Measurements from ENCODE around the gene STIM2. TPM values are rescaled to one million over a fixed set of nuclear protein-coding genes. Genes with fewer than 3 reads are reported as not detected.
"Not testable (repeated sequence)": the region's sequence is repeated elsewhere in the genome, so short reads cannot be mapped to it uniquely, and the experiment has no call there.

STIM2 gene
- total RNA-seq, 2 donors from 2014 or later = 70.1 to 73.4 TPM

GRCh38 chr4:26884486-26884988 is 23.9 kb downstream of the STIM2 start:
- H3K9me3 ChIP-seq (ENCODE audit: control insufficient read depth, low read length, poor library complexity, severe bottlenecking) = no peaks in the 10 kb centered on the region
- peak overlapping the region; percentile 73 for H3K4me3 Mint-ChIP-seq
- DNase-seq (no peak), ATAC-seq (peak; percentile 64)
- H3K36me3 Mint-ChIP-seq (ENCODE audit: low read depth) = peaks cover 3% of the 10 kb centered on the region
- H3K27ac Mint-ChIP-seq = peak overlapping the region; percentile 100
- H3K27me3 Mint-ChIP-seq = no peaks in the 10 kb centered on the region
- H3K4me1 Mint-ChIP-seq = peaks cover 52% of the 10 kb centered on the region

DNA sequence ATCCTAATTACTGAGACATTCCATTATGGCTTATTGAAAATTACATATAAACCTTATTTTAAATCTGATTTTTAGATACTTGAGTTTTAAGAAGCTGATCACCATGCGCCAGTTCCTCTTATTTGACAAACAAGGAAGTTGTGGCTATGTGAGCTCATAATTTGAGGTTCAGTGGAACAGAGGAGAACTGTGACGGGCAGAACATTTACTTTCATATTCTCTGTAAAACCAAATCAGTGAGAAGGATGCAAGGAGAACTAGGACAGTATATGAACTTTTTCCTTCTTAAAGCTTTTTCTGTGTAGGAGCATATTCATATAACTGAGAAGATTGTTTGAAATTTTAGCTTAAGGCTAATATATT is 25.3 kb downstream of the STIM2 start:
- no peaks in the 10 kb centered on the region for H3K27me3 Mint-ChIP-seq
- DNase-seq (no peak), ATAC-seq (peak; percentile 72)
- peaks cover 49% of the 10 kb centered on the region for H3K4me1 Mint-ChIP-seq
- peak overlapping the region; percentile 94 for H3K4me3 Mint-ChIP-seq
- peaks cover 3% of the 10 kb centered on the region for H3K36me3 Mint-ChIP-seq (ENCODE audit: low read depth)
- H3K27ac Mint-ChIP-seq = peak overlapping the region; percentile 100
- H3K9me3 ChIP-seq (ENCODE audit: control insufficient read depth, low read length, poor library complexity, severe bottlenecking) = no peaks in the 10 kb centered on the region

GRCh38 chr4:26887143-26887542 is 26.5 kb downstream of the STIM2 start:
- peaks cover 51% of the 10 kb centered on the region for H3K4me1 Mint-ChIP-seq
- H3K27ac Mint-ChIP-seq = peak overlapping the region; percentile 100
- peak overlapping the region; percentile 94 for H3K4me3 Mint-ChIP-seq
- H3K36me3 Mint-ChIP-seq (ENCODE audit: low read depth) = peaks cover 3% of the 10 kb centered on the region
- no peak for DNase-seq
- no peaks in the 10 kb centered on the region for H3K9me3 ChIP-seq (ENCODE audit: control insufficient read depth, low read length, poor library complexity, severe bottlenecking)
- ATAC-seq = peak; percentile 22
- no peaks in the 10 kb centered on the region for H3K27me3 Mint-ChIP-seq

DNA sequence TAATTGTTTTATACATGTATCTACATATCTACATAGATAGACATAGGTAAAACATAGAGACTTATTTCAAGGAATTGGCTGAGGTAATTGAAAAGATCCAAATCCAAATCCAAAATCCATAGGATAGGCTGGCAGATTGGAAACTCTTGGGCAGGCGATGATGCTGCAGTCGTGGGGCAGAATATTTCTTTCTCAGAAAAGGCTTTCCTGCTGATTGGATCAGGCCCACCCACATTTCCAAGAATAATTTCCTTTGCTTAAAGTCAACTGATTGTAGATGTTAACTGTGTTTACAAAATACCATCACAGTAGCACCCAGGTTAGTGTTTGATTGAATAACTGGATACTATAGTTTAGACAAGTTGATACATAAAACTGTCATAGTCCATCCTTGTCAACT is 27.2 kb downstream of the STIM2 start:
- ATAC-seq = no peak
- Mint-ChIP-seq H3K27me3 (no peaks in the 10 kb centered on the region), H3K36me3 (ENCODE audit: low read depth) (peaks cover 3% of the 10 kb centered on the region), H3K27ac (peak overlapping the region; percentile 61), H3K4me3 (no peak overlapping the region), H3K4me1 (peaks cover 49% of the 10 kb centered on the region)
- H3K9me3 ChIP-seq (ENCODE audit: control insufficient read depth, low read length, poor library complexity, severe bottlenecking) = no peaks in the 10 kb centered on the region
- no peak for DNase-seq

GRCh38 chr4:26889356-26889755 is 28.7 kb downstream of the STIM2 start:
- H3K36me3 Mint-ChIP-seq (ENCODE audit: low read depth) = peaks cover 3% of the 10 kb centered on the region
- no peak overlapping the region for H3K27ac Mint-ChIP-seq
- H3K27me3 Mint-ChIP-seq = no peaks in the 10 kb centered on the region
- ATAC-seq (no peak), DNase-seq (no peak)
- H3K4me3 Mint-ChIP-seq = no peak overlapping the region
- H3K4me1 Mint-ChIP-seq = peaks cover 49% of the 10 kb centered on the region
- H3K9me3 ChIP-seq (ENCODE audit: control insufficient read depth, low read length, poor library complexity, severe bottlenecking) = no peaks in the 10 kb centered on the region

DNA sequence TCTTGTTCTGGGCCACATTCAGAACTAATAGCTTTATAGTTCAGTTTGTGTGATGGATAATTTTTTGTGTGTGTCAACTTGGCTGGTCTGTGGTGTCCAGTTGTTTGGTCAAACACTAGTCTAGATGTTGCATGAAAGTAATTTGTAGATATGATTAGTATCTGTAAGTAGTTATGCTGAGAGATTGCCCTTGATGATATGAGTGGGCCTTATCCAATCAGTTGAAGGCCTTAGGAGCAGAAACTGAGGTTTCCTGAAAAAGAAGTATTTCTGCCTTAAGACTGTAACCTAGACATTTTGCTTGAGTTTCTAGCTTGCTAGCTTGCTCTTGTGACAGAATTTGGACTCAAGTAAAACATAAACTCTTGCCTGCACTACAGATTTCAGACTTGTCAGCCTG is 30.4 kb downstream of the STIM2 start:
- Mint-ChIP-seq H3K27ac (no peak overlapping the region), H3K4me1 (peaks cover 42% of the 10 kb centered on the region)
- no peak for DNase-seq

GRCh38 chr4:26891867-26892266 is 31.2 kb downstream of the STIM2 start:
- no peak for ATAC-seq
- Mint-ChIP-seq H3K27me3 (no peaks in the 10 kb centered on the region), H3K36me3 (ENCODE audit: low read depth) (no peaks in the 10 kb centered on the region), H3K27ac (peak overlapping the region; percentile 12), H3K4me1 (peaks cover 36% of the 10 kb centered on the region), H3K4me3 (no peak overlapping the region)
- no peaks in the 10 kb centered on the region for H3K9me3 ChIP-seq (ENCODE audit: control insufficient read depth, low read length, poor library complexity, severe bottlenecking)
- DNase-seq = no peak

More for the DNA sequence above, 30.4 kb downstream of the STIM2 start:
- Mint-ChIP-seq H3K36me3 (ENCODE audit: low read depth) (peaks cover 3% of the 10 kb centered on the region), H3K4me3 (no peak overlapping the region), H3K27me3 (no peaks in the 10 kb centered on the region)
- ATAC-seq = no peak
- no peaks in the 10 kb centered on the region for H3K9me3 ChIP-seq (ENCODE audit: control insufficient read depth, low read length, poor library complexity, severe bottlenecking)

GRCh38 chr4:26892480-26893150 is 32.0 kb downstream of the STIM2 start:
- DNase-seq = no peak
- H3K9me3 ChIP-seq (ENCODE audit: control insufficient read depth, low read length, poor library complexity, severe bottlenecking) = no peaks in the 10 kb centered on the region
- peaks cover 34% of the 10 kb centered on the region for H3K4me1 Mint-ChIP-seq
- H3K27me3 Mint-ChIP-seq = no peaks in the 10 kb centered on the region
- H3K36me3 Mint-ChIP-seq (ENCODE audit: low read depth) = no peaks in the 10 kb centered on the region
- H3K27ac Mint-ChIP-seq = peak overlapping the region; percentile 12
- peak; percentile 40 for ATAC-seq
- H3K4me3 Mint-ChIP-seq = peak overlapping the region; percentile 16

DNA sequence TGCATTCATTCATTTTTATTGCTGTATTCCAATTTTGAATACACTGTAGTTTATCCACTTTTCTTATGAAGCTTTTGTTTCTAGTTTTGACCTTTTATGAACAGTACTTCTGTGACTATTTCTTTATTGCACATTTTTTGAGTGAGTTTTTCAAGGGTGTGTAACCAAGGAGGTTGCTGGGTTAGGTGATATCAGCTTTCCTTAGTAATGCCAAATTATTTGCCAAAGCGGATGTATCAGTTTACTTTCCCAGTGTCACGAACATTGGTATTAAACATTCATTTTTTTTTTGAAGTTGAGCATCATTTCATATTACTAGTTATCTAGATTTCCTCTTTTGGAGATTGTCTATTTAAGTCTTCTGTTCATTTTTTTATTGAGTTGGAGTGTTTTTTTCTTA is 32.9 kb downstream of the STIM2 start:
- H3K9me3 ChIP-seq (ENCODE audit: control insufficient read depth, low read length, poor library complexity, severe bottlenecking) = no peaks in the 10 kb centered on the region
- H3K36me3 Mint-ChIP-seq (ENCODE audit: low read depth) = no peaks in the 10 kb centered on the region
- H3K4me1 Mint-ChIP-seq = peaks cover 33% of the 10 kb centered on the region
- no peak overlapping the region for H3K4me3 Mint-ChIP-seq
- H3K27ac Mint-ChIP-seq = no peak overlapping the region
- no peaks in the 10 kb centered on the region for H3K27me3 Mint-ChIP-seq
- DNase-seq (no peak), ATAC-seq (no peak)

GRCh38 chr4:26894881-26895280 is 34.2 kb downstream of the STIM2 start:
- ATAC-seq; H3K27me3 Mint-ChIP-seq; DNase-seq; H3K36me3 Mint-ChIP-seq (ENCODE audit: low read depth); H3K9me3 ChIP-seq (ENCODE audit: control insufficient read depth, low read length, poor library complexity, severe bottlenecking); H3K27ac Mint-ChIP-seq; H3K4me3 Mint-ChIP-seq: not testable (repeated sequence)
- peaks cover 34% of the 10 kb centered on the region for H3K4me1 Mint-ChIP-seq

GRCh38 chr4:26896636-26897035 is 36.0 kb downstream of the STIM2 start:
- DNase-seq = no peak
- Mint-ChIP-seq H3K4me1 (peaks cover 36% of the 10 kb centered on the region), H3K27me3 (no peaks in the 10 kb centered on the region), H3K27ac (no peak overlapping the region), H3K36me3 (ENCODE audit: low read depth) (no peaks in the 10 kb centered on the region), H3K4me3 (no peak overlapping the region)
- no peaks in the 10 kb centered on the region for H3K9me3 ChIP-seq (ENCODE audit: control insufficient read depth, low read length, poor library complexity, severe bottlenecking)
- ATAC-seq = no peak

DNA sequence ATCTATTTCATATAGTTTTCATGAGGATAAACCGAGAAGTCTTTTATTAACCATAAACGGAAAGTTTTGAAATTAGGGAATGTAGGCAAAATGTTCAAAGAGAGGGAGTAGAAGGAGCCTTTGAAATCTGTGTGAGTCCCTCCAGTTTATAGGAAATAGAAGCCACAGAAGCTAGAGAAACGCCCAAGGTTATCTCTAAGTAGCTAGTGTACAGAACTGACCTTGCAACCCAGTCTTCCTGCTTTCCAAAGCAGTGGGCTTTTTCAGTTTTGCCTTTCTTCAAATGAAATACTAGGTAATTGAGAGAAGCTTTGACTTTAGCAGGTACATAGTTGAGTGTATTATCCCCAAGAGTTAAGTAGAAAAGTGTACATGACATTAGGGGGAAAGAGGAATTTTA is 39.4 kb downstream of the STIM2 start:
- Mint-ChIP-seq H3K4me3 (peak overlapping the region; percentile 36), H3K27me3 (no peaks in the 10 kb centered on the region), H3K36me3 (ENCODE audit: low read depth) (peaks cover 2% of the 10 kb centered on the region), H3K27ac (no peak overlapping the region), H3K4me1 (peaks cover 43% of the 10 kb centered on the region)
- no peak for ATAC-seq
- no peaks in the 10 kb centered on the region for H3K9me3 ChIP-seq (ENCODE audit: control insufficient read depth, low read length, poor library complexity, severe bottlenecking)
- DNase-seq = no peak

DNA sequence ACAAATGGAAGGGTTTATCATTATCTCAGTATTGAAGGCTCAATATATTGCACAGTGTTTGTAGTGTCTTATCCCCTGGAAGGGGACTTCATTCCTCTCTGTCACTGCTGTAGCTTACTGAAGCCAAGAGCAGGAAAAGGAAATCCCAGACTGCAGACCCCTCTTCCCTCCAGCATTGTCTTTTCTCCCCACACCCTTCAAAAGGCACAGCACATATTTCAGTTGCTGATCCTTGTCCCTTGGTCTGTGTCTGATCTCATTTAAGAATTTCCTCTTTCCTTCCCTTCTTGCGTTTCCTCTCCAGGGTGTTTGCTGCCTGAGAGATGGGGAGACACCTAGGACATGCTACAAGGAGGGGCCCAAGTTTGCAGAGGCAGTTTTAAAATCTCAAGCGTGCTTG is 40.1 kb downstream of the STIM2 start:
- Mint-ChIP-seq H3K27me3 (no peaks in the 10 kb centered on the region), H3K36me3 (ENCODE audit: low read depth) (peaks cover 5% of the 10 kb centered on the region), H3K4me3 (peak overlapping the region; percentile 52), H3K4me1 (peaks cover 48% of the 10 kb centered on the region), H3K27ac (no peak overlapping the region)
- no peak for DNase-seq
- ATAC-seq = no peak
- H3K9me3 ChIP-seq (ENCODE audit: control insufficient read depth, low read length, poor library complexity, severe bottlenecking) = no peaks in the 10 kb centered on the region

- H3K36me3 Mint-ChIP-seq (ENCODE audit: low read depth) = peaks cover 5% of the 10 kb centered on the region
- no peaks in the 10 kb centered on the region for H3K9me3 ChIP-seq (ENCODE audit: control insufficient read depth, low read length, poor library complexity, severe bottlenecking)
- ATAC-seq = no peak
- H3K4me1 Mint-ChIP-seq = peaks cover 46% of the 10 kb centered on the region
- peak overlapping the region; percentile 27 for H3K27ac Mint-ChIP-seq
- H3K27me3 Mint-ChIP-seq = no peaks in the 10 kb centered on the region
- DNase-seq = no peak
- H3K4me3 Mint-ChIP-seq = peak overlapping the region; percentile 1
These were observed 44.5 kb downstream of the STIM2 start for GRCh38 chr4:26905172-26905571.
